NK-92 (cell line): Measurements from ENCODE around the gene SUN2.

Experiments used
- DNase-seq: peaks from one replicate; lab custom pipeline; 2025; ENCODE audit not compliant: unreplicated experiment; lab: John Stamatoyannopoulos, UW

SUN2 gene

DNA sequence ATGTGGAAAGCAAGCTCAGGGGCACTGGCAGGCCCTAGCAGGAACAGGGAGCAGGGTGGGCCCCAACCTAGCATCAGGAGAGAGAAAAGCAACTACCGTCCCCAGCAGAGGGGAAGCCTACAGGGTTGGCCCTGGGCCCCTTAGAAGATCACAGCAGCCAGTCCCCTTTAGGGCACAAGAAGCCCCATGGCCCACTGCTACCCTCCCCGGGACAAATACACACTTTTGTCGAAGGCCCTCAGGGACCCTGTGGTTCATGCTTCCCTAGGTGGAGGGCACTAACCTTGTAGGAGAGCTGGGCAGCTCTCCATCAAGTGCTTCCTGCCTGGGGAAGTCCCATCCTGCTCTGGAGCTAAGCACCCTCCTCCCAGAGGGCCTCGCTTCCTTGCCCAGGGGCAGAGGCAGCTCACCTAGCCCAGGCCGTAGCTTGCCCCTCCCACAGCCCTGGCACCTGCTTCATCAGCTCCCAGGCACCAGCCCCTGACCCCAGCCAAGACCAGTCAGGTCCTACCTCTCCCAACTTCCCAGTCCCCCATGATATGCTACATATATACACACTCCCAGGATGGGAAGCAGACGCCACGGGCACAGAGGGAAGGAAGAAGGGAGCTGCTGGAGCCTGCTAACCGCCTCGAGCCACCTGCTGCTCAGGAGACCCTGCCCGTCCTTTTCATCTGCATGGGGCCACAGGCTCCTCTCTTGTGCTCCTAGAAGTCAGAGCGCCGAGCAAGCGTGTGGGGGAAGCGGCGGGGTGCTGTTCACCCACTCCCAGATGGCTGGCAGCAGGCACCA, 20.1 kb downstream of the SUN2 start:
- DNase-seq, result no peak

DNA sequence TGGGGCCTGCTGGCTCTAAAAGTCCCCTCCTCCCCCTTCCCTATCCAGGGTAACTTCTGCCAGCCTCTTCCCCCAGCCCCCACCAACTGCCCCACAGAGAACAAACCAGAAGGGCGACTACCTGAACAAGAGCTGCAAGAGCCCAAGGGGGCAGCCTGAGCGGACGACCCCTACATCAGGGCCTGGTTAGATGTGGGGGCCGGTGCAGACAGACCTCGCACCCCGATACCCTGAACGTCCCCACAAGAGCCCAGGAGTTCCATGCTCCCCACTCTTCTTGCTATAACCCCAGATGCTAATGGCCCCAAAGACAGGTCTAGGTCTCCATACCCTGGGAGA, 20.7 kb downstream of the SUN2 start:
- no peak for DNase-seq

DNA sequence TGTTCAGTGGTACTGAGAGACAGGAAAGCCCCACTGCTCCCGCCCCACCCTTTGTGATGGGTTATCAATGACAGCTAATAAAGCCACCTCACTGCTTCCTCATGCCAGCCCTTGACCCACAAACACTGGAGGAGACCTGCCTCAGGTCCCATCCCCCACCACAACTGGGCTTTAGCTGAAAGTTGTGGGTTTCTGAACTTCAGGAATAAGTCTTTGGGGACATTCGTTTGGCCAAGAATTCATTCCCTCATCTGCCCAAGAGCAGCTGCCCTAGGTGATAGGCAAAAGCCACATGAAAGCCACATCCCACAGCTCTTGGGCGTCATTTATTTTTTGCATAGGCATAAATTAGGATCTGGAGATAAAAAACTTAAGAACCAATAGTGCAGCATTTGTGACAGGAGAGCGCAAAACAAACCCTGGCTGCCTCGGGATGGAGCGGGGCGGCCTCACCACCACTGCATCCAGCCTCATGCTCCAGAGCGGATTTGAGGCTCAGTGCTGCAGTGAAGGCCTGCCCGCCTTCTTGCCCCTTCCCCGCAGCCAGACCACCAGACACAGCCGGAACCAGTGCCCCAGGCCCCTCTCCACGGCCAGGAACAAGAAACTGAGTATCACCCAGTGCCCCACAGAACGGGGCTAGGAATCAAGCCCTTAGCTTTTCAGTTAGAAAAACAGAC, 21.2 kb downstream of the SUN2 start:
- no peak for DNase-seq

DNA sequence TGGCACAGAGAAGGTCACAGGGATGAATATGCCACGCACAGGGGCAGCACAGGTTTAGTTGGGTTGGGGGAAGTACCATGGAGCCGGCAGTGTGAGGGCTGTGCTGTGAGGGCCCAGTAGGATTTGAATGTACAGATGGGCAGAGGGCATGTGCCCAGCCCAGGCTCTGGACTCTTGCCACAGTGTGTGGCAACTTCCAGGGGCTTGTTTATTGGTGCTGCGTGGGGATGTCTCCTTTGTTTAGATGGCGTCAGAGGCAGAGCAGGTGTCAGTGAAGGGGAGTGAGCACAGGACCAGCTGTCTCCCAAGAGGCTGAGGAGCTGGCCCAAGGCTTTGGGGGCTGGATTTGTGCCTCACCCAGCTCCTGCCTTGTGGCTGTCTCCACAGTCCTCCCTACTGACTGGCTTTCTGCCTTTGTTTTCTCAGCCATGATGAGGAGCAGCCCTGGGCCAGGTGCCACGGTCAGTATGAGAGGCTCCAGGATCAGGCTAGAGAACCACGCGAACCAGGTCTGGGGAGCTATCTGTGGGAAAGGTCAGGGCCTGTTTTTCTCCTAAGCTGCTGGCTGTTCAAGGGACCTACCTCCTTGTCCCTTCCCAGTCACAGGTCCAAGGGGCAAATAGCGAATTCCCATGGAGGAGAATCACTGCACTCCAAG, 21.9 kb downstream of the SUN2 start:
- DNase-seq, result no peak

DNA sequence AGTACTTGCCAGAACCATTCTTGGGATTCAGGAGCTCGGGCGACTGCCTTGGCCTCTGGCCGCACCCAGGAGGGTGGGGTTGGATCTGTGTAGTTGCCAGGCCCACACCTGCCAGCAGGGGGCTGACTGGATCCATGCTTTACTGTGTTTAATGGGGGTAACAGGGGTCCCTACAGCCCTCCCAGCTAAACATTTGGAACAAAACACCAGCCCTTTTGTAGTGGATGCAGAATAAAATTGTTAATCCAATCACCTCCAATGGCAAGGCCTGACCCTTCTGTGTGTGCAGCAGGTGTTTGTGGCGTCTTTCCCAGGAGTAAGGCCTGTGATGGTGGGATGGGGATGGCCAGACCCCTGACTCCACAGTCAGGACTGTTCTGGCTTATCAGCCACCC, 22.5 kb downstream of the SUN2 start:
- no peak for DNase-seq

DNA sequence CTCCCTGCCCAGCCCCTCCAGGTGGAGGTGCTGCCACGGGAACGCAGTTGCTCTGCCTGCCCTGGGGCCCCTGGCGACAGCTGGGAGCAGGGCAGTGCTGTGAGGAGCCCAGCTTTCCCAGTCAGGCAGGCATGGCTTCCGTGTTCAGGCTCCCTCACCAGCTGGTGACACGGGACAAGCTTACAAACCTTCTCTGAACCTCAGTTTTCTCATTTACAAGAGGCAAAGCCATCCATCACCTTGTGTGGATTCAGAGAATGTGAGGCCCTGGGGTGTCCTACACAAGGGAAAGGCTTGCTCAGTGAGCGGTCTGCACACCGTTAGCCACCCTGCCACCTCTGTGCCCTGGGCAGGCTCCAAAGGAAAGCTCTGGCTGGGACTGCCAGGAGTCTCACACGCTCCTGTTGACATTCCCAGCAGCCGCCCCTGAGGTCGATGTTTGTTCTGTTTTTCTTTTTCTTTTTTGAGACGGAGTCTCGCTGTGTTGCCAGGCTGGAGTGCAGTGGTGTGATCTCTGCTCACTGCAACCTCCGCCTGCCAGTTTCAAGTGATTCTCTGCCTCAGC, 23.5 kb downstream of the SUN2 start:
- DNase-seq, result no peak

DNA sequence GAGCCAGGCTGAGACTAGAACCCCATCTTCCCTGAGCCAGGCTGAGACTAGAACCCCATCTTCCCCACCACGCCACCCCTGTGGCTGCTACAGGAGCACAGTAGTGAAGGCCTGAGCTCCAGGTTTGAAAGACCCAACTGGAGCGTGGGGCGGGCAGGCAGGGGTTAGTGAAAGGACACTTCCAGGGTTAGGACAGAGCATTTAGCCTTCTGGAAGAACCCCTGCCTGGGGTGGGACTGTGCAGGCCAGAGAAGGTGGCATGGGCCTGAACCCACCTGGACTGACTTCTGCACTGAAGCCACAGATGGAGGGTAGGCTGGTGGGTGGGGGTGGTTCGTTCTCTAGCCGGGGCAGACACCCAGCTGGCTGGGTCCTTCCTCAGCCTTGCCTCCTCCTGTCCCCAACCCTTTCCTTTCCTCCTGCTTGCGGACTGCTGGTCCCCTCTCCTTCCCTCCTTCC, 24.1 kb downstream of the SUN2 start:
- no peak for DNase-seq

DNA sequence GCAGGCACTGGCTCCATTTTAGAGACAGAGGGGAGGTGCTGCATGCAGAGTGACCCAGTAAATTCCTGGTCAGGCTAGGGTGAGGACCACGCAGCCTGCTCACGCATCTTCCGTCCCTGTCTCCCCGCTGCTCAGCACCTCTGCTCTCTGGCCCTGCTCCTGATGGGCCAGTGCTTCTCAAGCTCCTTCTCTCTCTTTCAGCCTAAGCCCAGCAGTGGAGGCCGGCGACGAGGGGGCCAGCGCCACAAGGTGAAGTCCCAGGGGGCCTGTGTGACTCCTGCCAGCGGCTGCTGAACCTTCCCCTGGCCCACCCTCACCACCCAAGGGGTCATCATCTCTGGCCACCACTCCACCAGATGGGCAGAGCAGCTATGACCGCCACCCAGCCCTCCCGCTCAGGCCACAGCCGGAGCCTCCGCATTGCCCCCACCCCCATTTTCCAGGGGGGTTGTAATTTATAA, 25.4 kb downstream of the SUN2 start:
- no peak for DNase-seq

DNA sequence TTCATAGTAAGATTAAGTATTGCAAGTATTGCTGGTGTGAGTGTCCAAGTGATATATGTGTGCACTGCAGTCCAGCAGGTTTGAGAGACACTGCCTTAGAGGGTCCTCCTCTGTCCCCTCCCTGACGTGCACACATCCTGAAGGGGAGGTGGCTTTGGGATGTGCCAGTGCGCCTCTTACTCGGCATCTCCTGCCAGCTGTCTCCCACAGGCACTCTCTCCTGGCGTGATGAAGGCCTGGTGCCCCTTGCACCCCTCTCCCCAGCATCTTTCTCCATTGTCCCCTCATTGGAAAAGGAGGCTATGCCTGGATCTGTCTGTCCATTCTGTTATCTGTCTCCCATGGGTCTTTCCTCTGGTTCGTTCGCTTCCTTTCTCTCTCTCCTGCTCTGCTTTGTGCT, 25.9 kb downstream of the SUN2 start:
- DNase-seq, result no peak

DNA sequence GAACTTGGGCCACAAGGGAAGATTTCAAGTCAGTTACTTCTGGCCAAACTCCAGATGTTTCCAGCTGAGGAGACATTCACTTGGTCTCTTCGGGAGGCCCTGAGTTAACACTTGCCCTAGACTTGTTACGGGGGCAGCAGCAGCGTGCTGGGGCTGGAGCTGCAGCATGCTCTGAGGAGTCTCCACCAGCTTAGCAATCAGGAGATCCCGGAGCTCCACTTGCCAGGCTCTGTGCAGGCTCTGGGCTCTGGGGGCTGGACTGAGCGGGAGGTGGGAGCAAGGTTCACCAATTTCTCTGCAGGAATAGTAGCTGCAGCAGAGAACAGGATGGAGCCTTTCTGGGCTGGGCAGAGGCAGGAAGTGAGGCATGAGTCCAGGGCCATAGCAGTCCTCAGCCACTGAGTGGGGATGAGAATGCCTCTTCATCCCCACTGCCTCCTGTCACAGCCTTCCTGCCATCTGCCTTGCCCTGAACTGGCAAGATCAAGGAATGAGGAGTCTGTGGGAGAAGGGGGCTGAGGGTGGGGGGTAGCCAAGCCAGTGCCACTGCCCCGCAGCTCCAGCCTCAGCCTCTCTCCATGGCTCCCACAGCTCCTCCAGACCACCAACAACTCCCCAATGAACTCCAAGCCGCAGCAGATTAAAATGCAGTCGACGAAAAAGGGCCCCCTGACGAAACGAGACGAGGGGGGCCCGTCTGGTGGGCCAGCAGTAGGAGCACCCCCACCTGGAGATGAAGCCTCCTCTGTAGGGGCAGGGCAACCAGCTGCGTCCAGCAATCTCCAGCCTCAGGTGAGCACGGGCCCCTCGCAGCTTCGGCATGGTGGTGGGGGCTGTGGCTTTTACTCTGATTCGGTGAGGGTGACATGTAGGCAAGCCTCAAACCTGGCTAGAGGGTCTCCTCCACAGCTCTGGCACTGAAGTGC, 26.7 kb downstream of the SUN2 start:
- DNase-seq, result no peak

DNA sequence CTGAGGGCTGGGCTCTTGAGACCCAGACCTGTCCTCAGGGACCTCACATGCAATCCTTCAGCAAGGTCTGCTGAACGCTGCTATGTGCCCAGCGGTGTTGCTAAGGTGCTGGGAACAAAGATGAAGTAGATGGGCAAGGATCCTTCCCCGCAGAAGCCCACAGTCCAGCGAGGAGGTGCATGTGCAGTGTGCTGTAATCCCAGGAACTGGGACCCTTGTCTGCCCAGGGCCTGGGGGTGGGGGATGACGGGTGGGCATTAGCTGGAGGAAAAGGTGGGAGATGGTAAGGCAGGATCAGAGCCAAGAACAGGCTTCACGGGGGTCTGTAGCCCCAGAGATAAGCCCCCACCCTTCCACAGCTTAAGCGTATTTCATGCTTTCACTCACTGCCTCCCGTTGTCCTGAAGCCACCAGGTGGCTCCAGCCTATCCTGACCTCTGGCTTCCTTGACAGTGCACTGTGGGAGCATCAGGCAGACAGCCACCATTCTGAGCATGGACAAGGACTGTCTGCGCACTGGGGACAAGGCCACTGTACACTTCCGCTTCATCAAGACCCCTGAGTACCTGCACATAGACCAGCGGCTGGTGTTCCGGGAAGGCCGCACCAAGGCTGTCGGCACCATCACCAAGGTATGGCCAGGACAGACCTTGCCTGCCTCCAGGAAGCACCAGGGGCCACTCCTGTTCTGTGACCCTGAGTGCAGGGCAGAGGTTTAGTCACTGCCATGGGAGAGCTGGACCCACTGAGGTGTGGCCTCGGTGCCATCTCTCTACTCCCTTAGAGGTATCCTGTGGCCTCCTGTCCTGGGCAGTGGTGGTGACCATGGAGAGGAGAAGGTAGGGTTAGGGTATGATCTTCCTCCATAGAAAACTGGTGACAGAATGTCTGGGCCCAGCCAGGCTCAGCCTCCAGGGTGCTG, 28.0 kb downstream of the SUN2 start:
- DNase-seq, result no peak

DNA sequence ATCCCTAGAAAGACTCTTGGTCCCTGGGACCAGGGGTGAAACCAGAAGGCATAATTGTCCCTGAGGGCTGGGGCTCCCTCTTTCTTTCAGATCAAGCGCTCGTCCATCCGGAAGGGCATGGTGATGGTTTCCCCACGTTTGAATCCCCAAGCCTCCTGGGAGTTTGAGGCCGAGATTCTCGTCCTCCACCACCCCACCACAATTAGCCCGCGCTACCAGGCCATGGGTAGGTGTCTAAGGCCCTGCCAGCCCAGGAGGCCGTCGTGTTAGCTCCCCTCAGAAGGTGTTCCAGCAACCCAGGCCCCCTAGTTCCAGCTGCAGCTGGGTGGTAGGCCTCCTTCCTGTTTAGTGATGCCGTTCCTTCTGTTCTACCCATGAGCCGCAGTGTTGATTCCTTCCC, 28.7 kb downstream of the SUN2 start:
- DNase-seq, result no peak

DNA sequence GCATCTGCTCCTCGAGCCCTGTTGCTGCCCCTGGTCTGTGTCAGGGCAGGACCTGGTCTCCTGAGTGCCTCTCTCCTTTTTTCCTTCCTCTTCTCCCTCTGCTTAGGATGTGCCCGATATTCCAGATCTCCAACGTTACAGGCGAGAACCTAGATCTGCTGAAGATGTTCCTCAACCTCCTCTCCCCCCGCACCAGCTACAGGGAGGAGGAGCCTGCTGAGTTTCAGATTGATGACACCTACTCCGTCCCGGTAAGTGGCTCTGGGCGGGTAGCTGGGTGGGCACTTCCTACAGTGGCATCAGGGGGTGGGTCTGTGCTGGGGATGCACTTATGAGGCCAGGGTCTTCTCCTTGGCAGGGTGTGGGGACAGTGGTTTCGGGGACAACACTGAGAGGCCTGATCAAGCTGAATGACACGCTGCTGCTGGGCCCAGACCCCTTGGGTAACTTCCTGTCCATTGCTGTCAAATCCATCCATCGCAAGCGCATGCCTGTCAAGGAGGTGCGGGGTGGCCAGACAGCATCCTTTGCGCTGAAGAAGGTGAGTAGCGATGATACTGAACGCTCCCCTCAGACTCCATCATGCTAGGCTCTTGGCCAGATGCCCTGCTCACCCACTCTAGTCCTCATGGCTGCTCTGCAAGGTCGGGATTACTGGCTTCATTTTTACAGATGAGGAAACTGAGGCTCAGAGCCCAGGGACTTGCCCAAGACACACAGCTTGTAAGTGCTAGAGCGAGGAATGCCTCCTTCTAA, 29.7 kb downstream of the SUN2 start:
- no peak for DNase-seq

DNA sequence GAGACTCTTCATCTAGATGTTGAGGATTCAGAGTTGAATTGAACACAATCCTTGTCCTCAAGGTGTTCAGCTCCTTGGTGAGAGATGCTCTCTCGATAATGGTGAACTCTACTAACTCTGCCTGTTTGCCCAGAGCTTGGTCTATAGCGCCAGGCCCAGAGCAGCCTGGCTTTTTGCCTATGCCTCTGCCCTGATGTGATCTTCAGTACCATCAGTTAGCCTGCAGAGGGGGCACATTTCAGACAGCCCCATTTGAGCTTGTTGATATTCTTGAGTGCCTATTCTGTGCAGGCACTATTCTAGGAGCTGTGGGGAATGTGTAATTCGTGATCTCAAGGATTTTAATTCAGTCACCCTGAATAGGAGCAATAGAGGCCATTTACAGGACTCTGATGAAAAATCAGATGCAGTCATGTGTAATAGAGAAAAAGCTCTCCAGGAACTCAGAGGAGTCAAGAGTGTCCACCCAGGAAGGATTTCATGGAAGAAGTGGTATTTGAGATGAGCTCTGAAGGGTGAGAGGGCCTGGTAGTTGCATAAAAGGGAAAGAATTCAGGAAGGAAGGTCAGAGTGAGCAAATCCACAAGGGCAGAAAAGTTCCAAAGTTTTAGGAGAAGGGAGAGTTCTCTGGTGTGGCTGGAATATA, 30.7 kb downstream of the SUN2 start:
- DNase-seq, result no peak

DNA sequence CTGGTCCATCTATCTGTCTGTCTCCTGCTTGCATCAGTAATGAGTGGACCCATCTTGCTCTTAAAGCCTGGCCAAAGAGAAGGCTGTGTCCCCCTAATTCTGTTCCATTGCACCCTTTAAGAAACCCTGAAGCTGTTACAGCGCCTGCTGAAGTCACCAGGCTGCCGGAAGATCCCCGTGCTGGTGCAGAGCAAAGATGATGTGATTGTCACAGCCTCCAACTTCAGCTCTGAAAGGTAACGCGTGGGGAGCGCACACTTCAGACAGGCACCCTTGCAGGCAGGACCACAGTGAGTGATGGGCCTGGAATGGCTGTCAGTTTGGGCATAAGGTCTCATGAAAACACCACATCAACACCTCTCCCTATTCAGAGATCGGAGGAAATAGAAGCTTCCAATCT, 31.6 kb downstream of the SUN2 start:
- no peak for DNase-seq

DNA sequence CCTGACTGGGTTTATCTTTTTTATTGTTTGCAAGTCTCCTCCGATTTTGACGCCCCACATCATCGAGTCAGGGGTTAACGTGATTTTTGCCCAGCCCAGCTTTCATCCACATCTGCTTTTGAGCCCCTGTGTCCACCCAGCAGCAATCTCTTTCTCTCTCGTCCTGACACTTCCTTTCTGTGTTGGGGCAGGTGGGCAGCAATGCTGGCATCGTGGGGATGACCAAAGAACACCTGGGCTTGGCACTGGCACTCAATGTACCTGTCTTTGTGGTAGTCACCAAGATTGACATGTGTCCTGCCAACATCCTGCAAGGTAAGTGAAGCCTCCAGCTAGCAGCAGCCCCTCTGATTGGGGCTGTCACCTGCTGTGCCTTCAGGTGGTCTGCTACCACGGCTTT, 34.2 kb downstream of the SUN2 start:
- DNase-seq, result no peak

DNA sequence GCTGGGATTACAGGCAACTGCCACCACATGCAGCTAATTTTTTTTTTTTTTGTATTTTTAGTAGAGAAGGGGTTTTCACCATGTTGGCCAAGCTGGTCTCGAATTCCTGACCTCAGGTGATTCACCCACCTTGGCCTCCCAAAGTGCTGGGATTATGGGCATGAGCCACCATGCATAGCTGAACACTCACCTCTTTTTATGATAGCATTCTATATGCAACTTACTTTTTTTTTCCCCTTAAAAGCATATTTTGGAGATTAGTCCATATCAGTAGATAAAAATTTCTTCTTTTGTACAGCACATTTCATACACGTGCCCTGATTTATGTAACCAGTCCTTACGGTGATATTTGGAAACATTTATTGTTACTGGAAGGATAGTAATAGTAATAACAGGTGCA, 35.4 kb downstream of the SUN2 start:
- DNase-seq, result no peak

DNA sequence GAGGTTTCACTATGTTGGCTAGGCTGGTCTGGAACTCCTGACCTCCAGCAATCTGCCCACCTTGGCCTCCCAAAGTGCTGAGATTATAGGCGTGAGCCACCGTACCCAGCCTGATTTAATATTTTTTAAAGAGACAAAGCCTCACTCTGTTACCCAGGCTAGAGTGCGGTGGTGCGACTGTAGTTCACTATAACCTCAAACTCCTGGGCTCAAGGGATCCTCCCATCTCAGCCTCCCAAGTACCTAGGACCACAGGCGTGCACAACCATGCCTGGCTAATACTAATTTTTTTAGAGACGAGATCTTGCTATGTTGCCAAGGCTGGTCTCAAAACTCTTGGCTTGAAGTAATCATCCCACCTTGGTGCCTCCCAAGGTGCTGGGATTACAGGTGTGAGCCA, 36.6 kb downstream of the SUN2 start:
- no peak for DNase-seq

DNA sequence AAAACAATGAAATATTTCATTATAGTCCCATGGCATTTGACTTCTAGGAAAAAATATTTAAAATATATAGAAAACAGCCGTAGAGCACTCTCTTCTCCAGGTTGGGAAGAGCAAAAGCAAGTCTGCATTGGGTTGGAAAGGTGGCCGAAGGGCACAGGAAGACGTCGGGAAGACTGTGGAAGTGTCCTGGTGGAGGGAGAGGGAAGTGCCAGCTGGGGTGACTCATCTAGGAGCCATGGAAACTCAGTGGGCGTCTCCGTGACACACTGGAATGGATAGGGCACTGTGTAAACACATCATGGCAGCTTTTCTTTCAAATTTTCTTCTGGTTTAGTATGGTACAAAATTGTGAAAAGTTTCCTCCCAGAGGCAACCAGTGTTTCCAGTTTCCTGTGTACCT, 37.4 kb downstream of the SUN2 start:
- DNase-seq, result no peak
